ENCODE measurements around the gene BEST2.
"Not testable (repeated sequence)": the region's sequence is repeated elsewhere in the genome, so short reads cannot be mapped to it uniquely, and the experiment has no call there.

Gene BEST2

GRCh38 chr19:12786952-12787351, 35.4 kb downstream of the BEST2 start:
- DNase-seq (ENCODE audit: low read depth in 2 of 3, low spot score in 1 of 3): no peak

GRCh38 chr19:12787458-12787857, 35.9 kb downstream of the BEST2 start:
- no peak for DNase-seq (ENCODE audit: low read depth in 2 of 3, low spot score in 1 of 3)

DNA sequence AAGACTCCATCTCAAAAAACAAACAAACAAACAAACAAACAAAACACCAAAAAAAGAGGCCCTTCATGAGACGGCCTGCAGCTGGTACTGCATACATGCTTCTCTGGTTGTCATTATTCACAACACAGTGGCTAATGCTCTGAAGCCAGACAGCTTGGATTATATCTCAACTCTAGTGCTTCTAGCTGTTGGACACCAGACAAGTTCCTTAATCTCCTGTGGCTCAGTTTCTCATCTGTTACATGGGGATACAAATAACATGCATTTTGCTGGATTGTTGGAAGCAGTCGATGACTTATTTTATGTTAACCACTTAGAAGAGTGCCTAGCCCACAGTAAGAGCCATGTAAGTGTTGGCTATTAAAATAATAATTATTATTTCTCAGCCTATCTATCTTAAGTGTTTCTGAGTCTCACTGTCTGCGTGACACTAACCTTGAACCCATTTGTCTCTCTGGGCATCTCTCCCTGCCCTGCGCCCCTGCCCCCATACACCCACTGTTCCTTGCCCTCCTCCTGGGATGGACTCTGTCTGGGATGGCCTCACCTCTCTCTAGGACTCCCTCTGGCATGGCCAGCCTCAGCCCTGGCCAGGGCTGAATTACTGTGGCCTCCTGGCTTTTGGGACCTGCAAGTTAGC, 36.6 kb downstream of the BEST2 start:
- DNase-seq (ENCODE audit: low read depth in 2 of 3, low spot score in 1 of 3): no peak

DNA sequence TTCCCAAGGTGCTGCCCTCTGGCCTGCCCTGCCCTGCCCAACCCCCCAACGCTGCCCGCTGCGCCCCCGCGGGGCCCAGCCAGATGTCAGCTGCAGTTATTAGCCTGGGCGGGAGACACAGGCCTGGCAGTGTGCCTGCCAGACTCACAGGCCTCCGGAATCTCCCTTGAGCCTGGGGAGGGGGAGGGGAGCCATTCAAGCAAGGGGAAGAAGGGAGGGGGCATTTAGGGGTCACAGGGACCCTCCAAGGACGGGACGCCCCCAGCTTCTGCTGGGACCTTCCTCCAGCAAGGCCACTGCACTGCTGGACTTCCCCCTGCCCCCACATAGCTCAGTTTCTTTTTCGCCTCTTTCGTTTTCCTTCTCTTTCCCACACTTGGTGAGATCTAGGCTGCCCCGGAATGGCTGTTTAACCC, 37.1 kb downstream of the BEST2 start:
- DNase-seq (ENCODE audit: low read depth in 2 of 3, low spot score in 1 of 3): peak in 1 of 3 donors; percentile 32

- DNase-seq (ENCODE audit: low read depth in 2 of 3, low spot score in 1 of 3): peak in 1 of 3 donors; percentile 27
These were observed 37.7 kb downstream of the BEST2 start for GRCh38 chr19:12789098-12789903.

DNA sequence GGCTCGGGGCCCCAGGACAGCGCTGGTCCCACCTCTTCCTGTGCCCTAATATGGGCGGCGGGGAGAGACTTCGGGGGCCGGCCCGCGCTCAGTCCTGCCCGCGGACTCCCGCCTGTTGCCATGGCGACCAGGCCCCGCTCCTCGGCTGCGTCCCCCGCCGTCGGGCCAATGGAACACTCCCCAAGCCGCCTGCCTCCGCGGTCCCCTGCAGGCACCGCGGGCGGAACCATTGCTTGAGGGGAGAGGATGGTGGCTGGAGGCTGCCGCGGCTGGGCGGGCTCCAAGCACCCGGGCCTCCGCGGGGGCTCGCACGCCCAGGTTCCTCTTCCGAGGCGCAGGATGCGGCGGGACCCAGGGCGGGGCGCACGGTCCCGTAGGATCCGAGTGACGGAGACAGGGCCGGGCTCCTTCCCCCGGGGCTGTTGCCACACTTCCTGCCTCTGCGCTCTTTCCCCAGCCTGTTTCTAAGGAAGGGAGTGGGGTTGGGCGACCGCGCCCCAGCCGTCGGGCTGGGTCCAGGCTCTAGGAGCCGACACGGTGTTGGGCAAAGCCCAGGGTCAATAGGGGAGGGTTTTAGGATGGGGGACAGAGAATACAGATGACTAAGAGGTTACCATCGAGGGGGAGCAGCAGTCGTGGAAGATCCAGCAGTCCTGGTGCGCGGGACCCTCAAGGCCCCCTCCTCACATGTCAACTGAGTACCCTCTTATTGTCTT, 38.5 kb downstream of the BEST2 start:
- peak; percentile 86 to 97 (median 95) for DNase-seq (ENCODE audit: low read depth in 2 of 3, low spot score in 1 of 3)

DNA sequence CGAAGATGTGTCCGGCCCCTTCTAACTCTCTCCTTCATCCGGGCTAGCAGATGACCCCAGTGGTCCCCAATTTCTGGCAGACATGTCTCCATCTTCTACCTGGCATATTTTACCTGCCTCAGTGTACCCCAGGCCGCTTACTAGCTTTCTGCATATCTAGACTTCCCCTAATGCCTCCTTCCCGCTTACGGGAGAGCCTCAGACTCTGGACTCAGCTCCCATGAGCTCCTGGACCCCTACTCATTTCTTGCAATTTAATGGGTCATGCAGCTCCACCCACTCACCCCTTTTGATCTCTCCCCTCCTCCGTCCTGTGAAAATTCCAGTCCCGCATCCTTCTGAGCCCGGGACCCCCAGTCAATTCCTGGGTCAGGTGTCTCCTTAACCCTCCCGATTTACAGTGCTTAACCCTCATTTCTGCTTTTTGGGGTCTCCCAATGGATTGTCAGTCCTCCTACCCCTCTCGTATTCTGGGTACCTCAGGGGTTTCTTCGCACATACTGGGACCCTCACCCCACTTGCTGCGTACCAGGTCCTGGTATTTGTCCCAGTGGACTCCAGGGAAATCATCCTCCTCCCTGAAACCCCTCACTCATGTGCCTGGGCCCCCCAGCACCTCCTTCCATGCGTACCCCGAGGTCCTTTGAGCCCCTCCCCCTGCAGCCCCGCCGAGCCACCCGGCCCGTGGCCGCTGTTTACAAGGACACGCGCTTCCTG, 39.2 kb downstream of the BEST2 start:
- DNase-seq (ENCODE audit: low read depth in 2 of 3, low spot score in 1 of 3): no peak

DNA sequence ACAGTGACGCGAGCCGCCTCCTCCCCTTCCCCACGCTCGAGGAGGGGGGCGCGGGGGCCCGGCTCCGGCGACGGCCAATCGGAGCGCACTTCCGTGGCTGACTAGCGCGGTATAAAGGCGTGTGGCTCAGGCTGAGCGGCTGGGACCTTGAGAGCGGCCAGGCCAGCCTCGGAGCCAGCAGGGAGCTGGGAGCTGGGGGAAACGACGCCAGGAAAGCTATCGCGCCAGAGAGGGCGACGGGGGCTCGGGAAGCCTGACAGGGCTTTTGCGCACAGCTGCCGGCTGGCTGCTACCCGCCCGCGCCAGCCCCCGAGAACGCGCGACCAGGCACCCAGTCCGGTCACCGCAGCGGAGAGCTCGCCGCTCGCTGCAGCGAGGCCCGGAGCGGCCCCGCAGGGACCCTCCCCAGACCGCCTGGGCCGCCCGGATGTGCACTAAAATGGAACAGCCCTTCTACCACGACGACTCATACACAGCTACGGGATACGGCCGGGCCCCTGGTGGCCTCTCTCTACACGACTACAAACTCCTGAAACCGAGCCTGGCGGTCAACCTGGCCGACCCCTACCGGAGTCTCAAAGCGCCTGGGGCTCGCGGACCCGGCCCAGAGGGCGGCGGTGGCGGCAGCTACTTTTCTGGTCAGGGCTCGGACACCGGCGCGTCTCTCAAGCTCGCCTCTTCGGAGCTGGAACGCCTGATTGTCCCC, 39.9 kb downstream of the BEST2 start, which contains the start of gene JUNB:
Gene JUNB, plus strand, starts transcription at position 142 of the 706 bp plus-strand sequence. Its CDS starts 286 bp downstream, at position 428.
- peak; percentile 94 to 95 (median 95) for DNase-seq (ENCODE audit: low read depth in 2 of 3, low spot score in 1 of 3)

GRCh38 chr19:12792051-12792852, 40.7 kb downstream of the BEST2 start:
- peak; percentile 50 to 77 (median 74) for DNase-seq (ENCODE audit: low read depth in 2 of 3, low spot score in 1 of 3)

DNA sequence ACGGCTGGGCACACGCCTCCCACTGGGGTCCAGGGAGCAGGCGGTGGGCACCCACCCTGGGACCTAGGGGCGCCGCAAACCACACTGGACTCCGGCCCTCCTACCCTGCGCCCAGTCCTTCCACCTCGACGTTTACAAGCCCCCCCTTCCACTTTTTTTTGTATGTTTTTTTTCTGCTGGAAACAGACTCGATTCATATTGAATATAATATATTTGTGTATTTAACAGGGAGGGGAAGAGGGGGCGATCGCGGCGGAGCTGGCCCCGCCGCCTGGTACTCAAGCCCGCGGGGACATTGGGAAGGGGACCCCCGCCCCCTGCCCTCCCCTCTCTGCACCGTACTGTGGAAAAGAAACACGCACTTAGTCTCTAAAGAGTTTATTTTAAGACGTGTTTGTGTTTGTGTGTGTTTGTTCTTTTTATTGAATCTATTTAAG, 41.3 kb downstream of the BEST2 start:
- DNase-seq (ENCODE audit: low read depth in 2 of 3, low spot score in 1 of 3): no peak

GRCh38 chr19:12793290-12794195, 42.0 kb downstream of the BEST2 start:
- DNase-seq (ENCODE audit: low read depth in 2 of 3, low spot score in 1 of 3): peak; percentile 84 to 90 (median 88)

DNA sequence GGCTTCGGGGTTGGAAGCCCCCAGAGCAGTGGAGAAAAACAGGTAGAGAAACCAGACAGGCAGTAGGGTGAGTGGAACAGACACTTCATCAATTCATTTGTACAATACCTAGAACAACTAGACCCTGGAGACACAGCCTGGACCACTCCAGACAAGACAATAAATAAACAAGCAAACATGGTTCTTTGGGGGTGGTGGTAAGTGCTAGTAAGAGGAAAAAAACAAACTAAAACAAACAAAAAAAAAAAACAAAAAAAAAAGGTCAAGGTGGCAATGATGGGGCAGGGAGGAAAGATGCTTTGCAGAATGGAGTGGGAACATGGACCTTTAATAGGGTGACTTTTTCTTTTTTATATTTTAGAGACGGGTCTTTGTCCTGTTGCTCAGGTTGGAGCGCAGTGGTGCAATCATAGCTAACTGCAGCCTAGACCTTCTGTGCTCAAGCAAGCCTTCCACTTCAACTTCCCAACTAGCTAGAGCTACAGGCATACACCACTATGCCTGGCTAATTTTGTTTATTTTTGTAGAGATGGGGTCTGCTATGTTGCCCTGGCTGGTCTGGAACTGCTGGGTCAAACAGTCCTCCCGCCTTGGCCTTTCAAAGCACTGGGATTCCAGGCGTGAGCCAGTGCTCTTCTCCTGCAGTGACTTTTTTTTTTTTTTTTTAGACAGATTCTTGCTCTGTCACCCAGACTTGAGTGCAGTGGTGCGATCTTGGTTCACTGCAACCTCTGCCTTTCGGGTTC, 42.8 kb downstream of the BEST2 start:
- DNase-seq (ENCODE audit: low read depth in 2 of 3, low spot score in 1 of 3): no peak

- no peak for DNase-seq (ENCODE audit: low read depth in 2 of 3, low spot score in 1 of 3)
These were observed 43.4 kb downstream of the BEST2 start for GRCh38 chr19:12794971-12795381.

GRCh38 chr19:12796146-12797071, 44.8 kb downstream of the BEST2 start:
- peak in 1 of 3 donors; percentile 76 for DNase-seq (ENCODE audit: low read depth in 2 of 3, low spot score in 1 of 3)

DNA sequence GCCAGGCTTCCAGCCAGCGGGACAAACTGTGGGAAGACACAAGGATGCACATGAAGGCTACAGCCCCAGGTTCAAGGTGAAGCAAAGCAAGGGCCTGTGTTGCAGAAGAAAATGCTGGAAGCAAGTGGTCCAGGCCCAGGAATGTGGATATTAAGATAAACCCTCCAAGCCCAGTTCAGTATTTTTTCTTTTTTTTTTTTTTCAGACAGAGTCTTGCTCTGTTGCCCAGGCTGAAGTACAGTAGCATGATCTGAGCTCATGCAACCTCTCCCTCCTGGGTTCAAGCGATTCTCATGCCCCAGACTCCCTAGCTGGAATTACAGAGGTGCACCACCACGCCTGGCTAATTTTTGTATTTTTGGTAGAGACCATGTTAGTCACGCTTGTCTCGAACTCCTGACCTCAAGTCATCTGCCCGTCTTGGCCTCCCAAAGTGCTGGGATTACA, 45.6 kb downstream of the BEST2 start:
- DNase-seq (ENCODE audit: low read depth in 2 of 3, low spot score in 1 of 3): no peak

DNA sequence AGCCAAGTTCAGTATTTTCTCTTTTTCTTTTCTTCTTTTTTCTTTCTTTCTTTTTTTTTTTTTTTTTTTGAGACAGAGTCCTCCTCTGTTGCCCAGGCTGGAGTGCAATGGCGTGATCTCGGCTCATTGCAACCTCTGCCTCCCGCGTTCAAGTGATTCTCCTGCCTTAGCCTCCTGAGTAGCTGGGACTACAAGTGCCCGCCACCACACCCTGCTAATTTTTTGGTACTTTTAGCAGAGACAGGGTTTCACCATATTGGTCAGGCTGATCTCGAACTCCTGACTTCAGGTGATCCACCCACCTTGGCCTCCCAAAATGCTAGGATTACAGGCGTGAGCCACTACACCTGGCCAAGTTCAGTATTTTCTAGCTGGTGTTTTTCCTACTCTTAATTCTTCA, 46.0 kb downstream of the BEST2 start:
- not testable (repeated sequence) for DNase-seq (ENCODE audit: low read depth in 2 of 3, low spot score in 1 of 3)

Data from stimulated activated CD4-positive, alpha-beta T cell treated with anti-CD3 and anti-CD28 coated beads, Interleukin-12 subunit alpha, Interleukin-12 subunit beta, amount 100 ng/mL, for 48 hours (primary cell).